Measurements from ENCODE around the gene EPHX1. TPM values are rescaled to one million over a fixed set of nuclear protein-coding genes. Genes with fewer than 3 reads are reported as not detected.
A peak's percentile ranks its signal among the peaks of the same experiment; 100 is the strongest.

The EPHX1 gene
- total and polyA plus RNA-seq, 9 donors, result 213 to 566 (median 302) TPM

GRCh38 chr1:225876900-225877510, 67.1 kb downstream of the EPHX1 start:
- peaks cover 2% of the 10 kb centered on the region for H3K36me3 ChIP-seq
- H3K27ac ChIP-seq, result no peak overlapping the region
- H3K9me3 ChIP-seq, result no peaks in the 10 kb centered on the region
- intact Hi-C loops (cut with DNase I), result no loop called here
- WGBS, 3 donors, result 81 to 82% (median 82%) methylated on average over 12 of the region's 12 CpGs
- no peaks in the 10 kb centered on the region for H3K27me3 ChIP-seq
- H3K4me1 ChIP-seq (ENCODE audit: insufficient read depth), result peaks cover 15% of the 10 kb centered on the region
- no peak overlapping the region for H3K4me3 ChIP-seq
- no peak for DNase-seq
- TF ChIP-seq CTCF (IDR thresholded peaks at IDR 0.05), result no peak
- TF ChIP-seq POLR2A (IDR thresholded peaks at IDR 0.05), result no peak
- no peak for TF ChIP-seq EP300 (IDR thresholded peaks at IDR 0.05)

GRCh38 chr1:225877580-225877979, 67.7 kb downstream of the EPHX1 start:
- DNase-seq, result peak; percentile 42 to 57 (median 51)
- no peaks in the 10 kb centered on the region for H3K27me3 ChIP-seq
- 38 to 42% (median 40%) methylated on average over 10 of the region's 10 CpGs for WGBS, 3 donors
- no peak overlapping the region for H3K27ac ChIP-seq
- intact Hi-C loops (cut with DNase I), result no loop called here
- no peak overlapping the region for H3K4me3 ChIP-seq
- H3K4me1 ChIP-seq (ENCODE audit: insufficient read depth), result peaks cover 15% of the 10 kb centered on the region
- TF ChIP-seq CTCF (IDR thresholded peaks at IDR 0.05) (no peak), POLR2A (IDR thresholded peaks at IDR 0.05) (no peak), EP300 (IDR thresholded peaks at IDR 0.05) (no peak)
- H3K9me3 ChIP-seq, result no peaks in the 10 kb centered on the region
- peaks cover 2% of the 10 kb centered on the region for H3K36me3 ChIP-seq

DNA sequence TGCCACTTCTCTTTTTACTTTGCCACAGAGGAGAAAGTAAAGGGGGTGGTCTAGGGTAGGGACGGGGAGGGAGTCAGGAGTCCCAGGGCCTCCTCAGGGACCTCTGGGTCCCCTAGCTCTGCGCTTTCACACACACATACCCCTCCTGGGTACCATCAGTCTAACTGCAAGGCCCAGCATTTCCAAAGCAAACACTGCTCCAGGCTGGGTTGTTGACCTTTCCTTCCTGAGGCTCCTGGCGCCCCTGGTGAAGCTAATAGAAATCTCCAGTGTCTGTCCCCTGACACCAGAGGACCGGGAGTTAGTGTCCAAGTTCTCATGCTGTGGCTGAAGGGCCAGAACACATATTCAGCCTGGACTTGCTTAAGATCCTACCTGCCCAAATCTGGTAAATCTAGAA, 68.4 kb downstream of the EPHX1 start:
- no peak for TF ChIP-seq POLR2A (IDR thresholded peaks at IDR 0.05)
- TF ChIP-seq CTCF (IDR thresholded peaks at IDR 0.05), result no peak
- TF ChIP-seq EP300 (IDR thresholded peaks at IDR 0.05), result no peak
- no peak for DNase-seq
- Histone ChIP-seq H3K4me1 (ENCODE audit: insufficient read depth) (peaks cover 15% of the 10 kb centered on the region), H3K9me3 (no peaks in the 10 kb centered on the region), H3K4me3 (no peak overlapping the region), H3K36me3 (peaks cover 2% of the 10 kb centered on the region), H3K27ac (no peak overlapping the region), H3K27me3 (no peaks in the 10 kb centered on the region)
- WGBS, 3 donors, result 91 to 97% (median 93%) methylated on average over 4 of the region's 4 CpGs
- intact Hi-C loops (cut with DNase I), result no loop called here

GRCh38 chr1:225879521-225880221, 69.7 kb downstream of the EPHX1 start:
- Histone ChIP-seq H3K27me3 (no peaks in the 10 kb centered on the region), H3K9me3 (no peaks in the 10 kb centered on the region), H3K27ac (no peak overlapping the region), H3K4me1 (ENCODE audit: insufficient read depth) (peaks cover 15% of the 10 kb centered on the region), H3K4me3 (no peak overlapping the region), H3K36me3 (no peaks in the 10 kb centered on the region)
- TF ChIP-seq CTCF (IDR thresholded peaks at IDR 0.05), result no peak
- no peak for TF ChIP-seq POLR2A (IDR thresholded peaks at IDR 0.05)
- TF ChIP-seq EP300 (IDR thresholded peaks at IDR 0.05), result no peak
- WGBS, 3 donors, result 83 to 87% (median 84%) methylated on average over 8 of the region's 8 CpGs
- intact Hi-C loops (cut with DNase I), result loop anchor here in 1 of 4 donors (10.0 kb wide), 1 partner anchor 105 kb away; the partner anchor contains the start of gene SRP9
- no peak for DNase-seq

Data from ovary (tissue), 9 donors.